Parietal lobe (tissue), 1 donor: ENCODE data around the gene BANF2. TPM values are rescaled to one million over a fixed set of nuclear protein-coding genes. Genes with fewer than 3 reads are reported as not detected.

Experiments used
- total RNA-seq: library from RNA; depleted of rRNA; stranded (reverse); fragments of >200 nt; gene quantifications from one replicate; pipeline ENCODE4 v1.2.3, GENCODE V29; 2014

The BANF2 gene
- total RNA-seq, result not detected

DNA sequence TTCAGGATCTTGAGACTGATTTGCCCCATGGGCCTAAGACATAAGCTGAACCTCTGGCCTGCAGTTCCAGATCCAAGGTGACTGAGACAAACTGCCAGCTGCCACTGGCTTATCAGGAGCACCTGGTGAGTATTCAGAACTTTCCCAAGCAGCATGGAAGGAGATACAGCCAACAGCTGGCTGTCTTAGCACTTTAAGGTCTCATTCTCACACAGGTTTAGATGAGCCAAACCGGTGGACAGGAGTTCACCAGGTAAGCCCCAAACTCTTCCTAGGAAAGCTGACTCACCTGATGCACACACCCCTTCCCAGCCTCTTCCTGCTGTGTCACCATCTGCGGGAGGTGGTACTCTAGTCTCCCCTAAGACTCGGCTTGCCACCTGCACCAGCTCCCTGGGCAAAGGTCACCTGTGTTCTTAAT lies at the start of gene BANF2:
Gene BANF2 (plus strand): TSS at position 36 of the 421 bp plus-strand sequence. CDS start 25,060 bp downstream, outside the sequence.

GRCh38 chr20:17682103-17682888 lies 17.5 kb upstream of the BANF2 start, which contains the start of gene RRBP1:
Gene RRBP1 (minus strand): TSS chr20:17682242. CDS start chr20:17660507, 21,735 bp downstream.

Other genes with a start within 250 kb of the BANF2 start
- 0.31 TPM for gene BFSP1, start 168.6 kb upstream of the BANF2 start, total RNA-seq
- 198 TPM for gene DSTN, start 129.9 kb upstream of the BANF2 start, total RNA-seq
- 7.5 TPM for gene RRBP1, start 17.7 kb upstream of the BANF2 start, total RNA-seq